KOPT-K1 (cell line): ENCODE results near the gene TMEM209.
"Not testable (repeated sequence)": the region's sequence is repeated elsewhere in the genome, so short reads cannot be mapped to it uniquely, and the experiment has no call there.

Experiments
- H3K27ac ChIP-seq: fragments of 200-600 bp; sonication (generic); 2 replicates; pipeline ENCODE4 v1.5.1; 2016; ENCODE audit warnings: antibody characterized with exemption, mild to moderate bottlenecking, low read depth, low read length; ENCODE audit not compliant: poor library complexity, severe bottlenecking
- H3K36me3 ChIP-seq: fragments of 200-600 bp; sonication (generic); 2 replicates; pipeline ENCODE4 v1.5.1; 2017; ENCODE audit warnings: antibody characterized with exemption, mild to moderate bottlenecking, low read length, moderate library complexity; ENCODE audit not compliant: insufficient read depth
- H3K9me3 ChIP-seq: fragments of 200-600 bp; sonication (generic); 2 replicates; pipeline ENCODE4 v1.5.1; 2017; ENCODE audit warnings: antibody characterized with exemption, low read length, mild to moderate bottlenecking; ENCODE audit not compliant: insufficient read depth, poor library complexity, severe bottlenecking

The TMEM209 gene

GRCh38 chr7:130197094-130197493 is 8.1 kb downstream of the TMEM209 start:
- peaks cover 95% of the 10 kb centered on the region for H3K36me3 ChIP-seq
- no peak overlapping the region for H3K27ac ChIP-seq
- no peaks in the 10 kb centered on the region for H3K9me3 ChIP-seq

DNA sequence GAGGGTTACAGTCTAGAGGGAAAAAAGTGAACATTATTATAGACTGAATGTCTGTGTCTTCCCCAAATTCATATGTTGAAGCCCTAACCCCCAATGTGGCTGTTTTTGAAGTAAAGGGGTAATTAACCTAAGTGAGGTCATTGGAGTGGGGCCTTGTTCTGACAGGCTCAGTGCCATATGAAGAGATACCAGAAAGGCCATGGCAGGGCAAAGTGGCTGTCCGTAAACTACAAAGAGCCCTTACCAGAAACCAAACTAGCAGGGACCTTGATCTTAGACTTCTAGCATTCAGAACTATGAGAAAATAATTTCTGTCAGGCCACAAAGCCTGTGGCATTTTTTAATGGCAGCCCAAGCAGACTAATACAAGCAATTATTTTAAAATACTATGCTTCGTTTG is 8.7 kb downstream of the TMEM209 start:
- Histone ChIP-seq H3K9me3 (no peaks in the 10 kb centered on the region), H3K36me3 (peaks cover 95% of the 10 kb centered on the region), H3K27ac (no peak overlapping the region)

- H3K36me3 ChIP-seq, result peaks cover 94% of the 10 kb centered on the region
- H3K27ac ChIP-seq, result no peak overlapping the region
Observed at GRCh38 chr7:130195396-130195795, 9.8 kb downstream of the TMEM209 start.

GRCh38 chr7:130191791-130192190 is 13.4 kb downstream of the TMEM209 start:
- Histone ChIP-seq H3K9me3 (no peaks in the 10 kb centered on the region), H3K36me3 (peaks cover 94% of the 10 kb centered on the region), H3K27ac (no peak overlapping the region)

More at GRCh38 chr7:130195396-130195795, 9.8 kb downstream of the TMEM209 start:
- no peaks in the 10 kb centered on the region for H3K9me3 ChIP-seq

DNA sequence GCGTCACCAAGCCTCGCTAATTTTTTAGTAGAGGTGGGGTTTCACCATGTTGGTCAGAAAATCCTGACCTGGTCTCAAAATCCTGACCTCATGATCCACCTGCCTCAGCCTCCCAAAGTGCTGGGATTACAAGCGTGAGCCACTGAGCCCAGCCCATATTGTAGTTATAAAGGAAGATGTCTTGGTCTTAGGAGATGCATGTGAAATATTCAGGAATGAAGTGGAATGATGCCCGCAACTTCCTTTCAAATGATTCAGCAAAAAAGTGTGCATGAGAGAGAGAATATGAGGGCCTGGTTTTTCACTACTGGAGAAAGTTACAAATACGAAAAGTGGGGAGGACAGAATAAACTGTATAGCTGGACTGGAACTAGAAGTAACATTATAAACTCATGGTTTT is 15.9 kb downstream of the TMEM209 start:
- Histone ChIP-seq H3K27ac (no peak overlapping the region), H3K9me3 (no peaks in the 10 kb centered on the region), H3K36me3 (peaks cover 98% of the 10 kb centered on the region)

GRCh38 chr7:130187360-130187759 is 17.8 kb downstream of the TMEM209 start:
- H3K36me3 ChIP-seq, result peaks cover 98% of the 10 kb centered on the region
- H3K27ac ChIP-seq, result no peak overlapping the region

DNA sequence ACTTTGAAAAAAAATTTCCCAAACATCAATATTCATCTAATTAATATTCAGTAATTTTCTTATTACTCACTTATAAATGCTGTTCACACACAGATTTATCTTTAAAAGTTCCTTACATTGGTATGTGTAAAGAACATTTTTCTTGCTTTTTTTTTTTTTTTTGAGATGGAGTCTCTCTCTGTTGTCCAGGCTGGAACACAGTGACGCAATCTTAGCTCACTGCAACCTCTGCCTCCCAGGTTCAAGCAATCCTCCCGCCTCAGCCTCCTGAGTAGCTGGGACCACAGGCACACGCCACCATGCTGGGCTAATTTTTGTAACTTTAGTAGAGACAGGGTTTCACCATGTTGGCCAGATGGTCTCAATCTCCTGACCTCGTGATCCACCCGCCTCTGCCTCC is 20.9 kb downstream of the TMEM209 start:
- H3K27ac ChIP-seq, H3K9me3 ChIP-seq: not testable (repeated sequence)
- H3K36me3 ChIP-seq, result peaks cover 99% of the 10 kb centered on the region

More at GRCh38 chr7:130187360-130187759, 17.8 kb downstream of the TMEM209 start:
- no peaks in the 10 kb centered on the region for H3K9me3 ChIP-seq

DNA sequence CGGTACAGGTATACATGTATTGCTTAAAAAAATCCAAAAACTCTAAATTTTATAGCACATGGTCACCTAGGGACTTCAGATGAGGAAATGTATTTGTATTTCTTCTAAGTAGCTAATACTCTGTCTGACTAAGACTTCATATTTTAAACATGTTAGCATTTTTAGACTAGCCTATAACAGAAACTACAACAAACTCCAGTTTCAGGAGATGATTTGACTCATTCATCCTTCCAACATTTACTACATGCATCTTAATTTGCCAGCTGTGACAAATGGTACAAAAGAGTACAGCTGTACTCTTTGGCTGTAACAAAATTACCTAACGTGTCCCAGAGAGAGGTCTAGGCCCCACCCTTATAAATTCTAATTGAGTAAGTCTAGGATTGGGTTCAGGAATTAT is 22.2 kb downstream of the TMEM209 start:
- no peak overlapping the region for H3K27ac ChIP-seq
- no peaks in the 10 kb centered on the region for H3K9me3 ChIP-seq
- peaks cover 98% of the 10 kb centered on the region for H3K36me3 ChIP-seq

- H3K36me3 ChIP-seq, result peaks cover 96% of the 10 kb centered on the region
- no peaks in the 10 kb centered on the region for H3K9me3 ChIP-seq
- H3K27ac ChIP-seq, result no peak overlapping the region
Observed at GRCh38 chr7:130181263-130181605, 24.0 kb downstream of the TMEM209 start.

- Histone ChIP-seq H3K36me3 (peaks cover 94% of the 10 kb centered on the region), H3K27ac (no peak overlapping the region), H3K9me3 (no peaks in the 10 kb centered on the region)
Observed at GRCh38 chr7:130180571-130181262, 24.5 kb downstream of the TMEM209 start.

DNA sequence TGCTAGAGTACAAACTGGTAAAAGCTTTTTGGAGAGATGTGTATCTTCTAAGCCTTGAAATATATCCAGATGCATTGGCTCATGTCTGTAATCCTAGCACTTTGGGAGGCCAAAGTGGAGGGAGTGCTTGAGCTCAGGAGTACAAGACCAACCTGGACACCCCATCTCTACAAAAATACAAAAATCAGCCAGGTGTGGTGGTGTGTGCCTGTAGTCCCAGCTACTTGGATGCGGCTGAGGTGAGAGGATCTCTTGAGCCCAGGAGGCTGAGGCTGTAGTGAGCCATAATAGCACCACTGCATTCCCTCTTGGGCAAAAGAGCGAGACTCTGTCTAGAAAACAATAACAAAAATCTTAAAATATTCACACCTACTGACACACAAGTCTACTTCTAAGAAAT is 25.6 kb downstream of the TMEM209 start:
- Histone ChIP-seq H3K27ac (no peak overlapping the region), H3K9me3 (no peaks in the 10 kb centered on the region), H3K36me3 (peaks cover 94% of the 10 kb centered on the region)

DNA sequence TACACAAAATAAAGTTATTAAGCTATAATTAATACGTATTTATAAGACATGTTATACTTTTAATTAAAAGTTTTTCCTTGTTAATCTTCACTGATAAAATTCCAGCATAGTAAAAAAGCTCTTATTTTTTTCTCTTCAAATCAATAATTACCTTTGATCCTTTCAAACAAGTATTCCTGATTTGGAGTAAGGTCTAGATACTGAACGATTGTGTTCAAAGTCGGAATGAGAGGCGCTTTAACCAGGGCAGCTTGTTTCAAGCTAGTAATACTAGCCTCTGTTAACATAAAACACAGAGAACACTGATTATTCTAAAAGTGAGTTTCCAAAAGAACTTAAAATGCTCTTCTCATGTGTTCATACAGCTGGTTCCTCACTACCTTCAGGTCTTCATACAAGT is 27.0 kb downstream of the TMEM209 start:
- no peaks in the 10 kb centered on the region for H3K9me3 ChIP-seq
- H3K27ac ChIP-seq, result no peak overlapping the region
- H3K36me3 ChIP-seq, result peaks cover 94% of the 10 kb centered on the region

DNA sequence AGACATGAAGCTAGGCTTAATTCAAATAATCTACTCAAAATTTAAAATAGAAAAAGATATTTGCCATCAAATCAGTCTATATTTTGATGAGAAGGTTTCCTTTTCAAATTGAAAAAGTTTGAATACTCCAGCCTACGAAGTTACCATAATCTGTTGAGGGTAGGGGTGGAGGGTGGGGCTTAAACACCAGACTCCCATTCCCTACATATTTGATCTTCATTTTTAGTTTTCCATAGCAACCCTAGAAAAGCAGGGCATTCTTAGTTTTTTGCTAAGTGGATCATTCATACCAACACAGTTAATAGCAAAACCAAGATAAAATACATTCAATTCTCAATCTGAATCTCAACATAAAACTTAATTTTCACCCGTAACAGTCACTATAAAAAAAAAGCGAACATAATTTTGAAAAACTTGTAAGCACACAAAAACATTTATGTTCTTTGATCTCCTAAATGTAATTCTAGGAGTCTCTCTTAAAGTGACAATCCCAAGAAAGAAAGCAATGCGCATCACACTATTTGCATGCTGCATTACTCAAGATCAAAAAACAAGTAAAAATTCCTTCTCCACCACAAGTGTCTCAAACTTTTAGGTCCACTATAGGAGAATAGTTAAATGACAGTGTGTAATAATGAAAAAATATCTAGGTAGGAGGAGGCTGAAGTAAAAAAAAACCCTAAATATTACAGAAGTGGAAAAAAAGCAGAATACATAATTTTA is 30.8 kb downstream of the TMEM209 start:
- H3K36me3 ChIP-seq, result peaks cover 94% of the 10 kb centered on the region
- H3K9me3 ChIP-seq, result no peaks in the 10 kb centered on the region
- no peak overlapping the region for H3K27ac ChIP-seq

GRCh38 chr7:130162196-130162595 is 43.0 kb downstream of the TMEM209 start:
- H3K27ac ChIP-seq, result no peak overlapping the region
- H3K36me3 ChIP-seq, result peaks cover 80% of the 10 kb centered on the region
- H3K9me3 ChIP-seq, result no peaks in the 10 kb centered on the region

GRCh38 chr7:130160455-130160854 is 44.8 kb downstream of the TMEM209 start:
- Histone ChIP-seq H3K36me3 (peaks cover 62% of the 10 kb centered on the region), H3K27ac (no peak overlapping the region), H3K9me3 (no peaks in the 10 kb centered on the region)

GRCh38 chr7:130160023-130160422 is 45.2 kb downstream of the TMEM209 start:
- H3K9me3 ChIP-seq, result no peaks in the 10 kb centered on the region
- H3K36me3 ChIP-seq, result peaks cover 58% of the 10 kb centered on the region
- no peak overlapping the region for H3K27ac ChIP-seq
